HUES48 (cell line): ENCODE data around the gene GSK3B.

ENCODE experiments used
- H3K27ac ChIP-seq: one replicate; pipeline ENCODE4 v1.7.0; 2013; ENCODE audit warnings: low read depth, low read length, inconsistent platforms
- H3K27me3 ChIP-seq: 2 replicates; pipeline ENCODE4 v1.6.1; 2013; ENCODE audit warnings: mild to moderate bottlenecking, low read length; ENCODE audit not compliant: control insufficient read depth, insufficient read depth
- H3K36me3 ChIP-seq: 2 replicates; pipeline ENCODE4 v1.6.1; 2013; ENCODE audit warnings: low read length; ENCODE audit not compliant: control insufficient read depth, insufficient read depth
- H3K4me1 ChIP-seq: 2 replicates; pipeline ENCODE4 v1.6.1; 2013; ENCODE audit warnings: mild to moderate bottlenecking, low read length; ENCODE audit not compliant: control insufficient read depth, insufficient read depth
- H3K4me3 ChIP-seq: 2 replicates; pipeline ENCODE4 v1.5.1; 2013; ENCODE audit warnings: mild to moderate bottlenecking, low read depth, low read length
- H3K9ac ChIP-seq: 2 replicates; pipeline ENCODE4 v1.6.1; 2013; ENCODE audit warnings: mild to moderate bottlenecking, low read depth, low read length, moderate library complexity
- H3K9me3 ChIP-seq: 2 replicates; pipeline ENCODE4 v1.6.1; 2013; ENCODE audit warnings: low read length; ENCODE audit not compliant: control insufficient read depth, insufficient read depth

Gene GSK3B

GRCh38 chr3:119817583-119818363 is 276.5 kb downstream of the GSK3B start:
- Histone ChIP-seq H3K9me3 (no peaks in the 10 kb centered on the region), H3K36me3 (no peaks in the 10 kb centered on the region), H3K9ac (no peak overlapping the region), H3K4me1 (peaks cover 3% of the 10 kb centered on the region; the same call in 1 of the 2 replicates), H3K27ac (no peak overlapping the region), H3K27me3 (no peaks in the 10 kb centered on the region), H3K4me3 (no peak overlapping the region)

- Histone ChIP-seq H3K4me3 (no peak overlapping the region), H3K36me3 (no peaks in the 10 kb centered on the region), H3K27ac (no peak overlapping the region), H3K9ac (no peak overlapping the region), H3K27me3 (no peaks in the 10 kb centered on the region), H3K4me1 (no peaks in the 10 kb centered on the region), H3K9me3 (no peaks in the 10 kb centered on the region)
These were observed 277.2 kb downstream of the GSK3B start for GRCh38 chr3:119817071-119817470.

GRCh38 chr3:119815716-119816115 is 278.5 kb downstream of the GSK3B start:
- Histone ChIP-seq H3K27ac (no peak overlapping the region), H3K9me3 (no peaks in the 10 kb centered on the region), H3K9ac (no peak overlapping the region), H3K36me3 (no peaks in the 10 kb centered on the region), H3K4me3 (no peak overlapping the region), H3K27me3 (0 out of 2 replicates have a peak, but pooled peaks cover 4% of the 10 kb centered on the region), H3K4me1 (no peaks in the 10 kb centered on the region)

GRCh38 chr3:119812491-119813058 is 281.7 kb downstream of the GSK3B start:
- Histone ChIP-seq H3K27me3 (0 out of 2 replicates have a peak, but pooled peaks cover 4% of the 10 kb centered on the region), H3K4me1 (no peaks in the 10 kb centered on the region), H3K4me3 (no peak overlapping the region), H3K9ac (no peak overlapping the region), H3K36me3 (no peaks in the 10 kb centered on the region), H3K27ac (no peak overlapping the region), H3K9me3 (no peaks in the 10 kb centered on the region)

- Histone ChIP-seq H3K9me3 (no peaks in the 10 kb centered on the region), H3K4me3 (peak overlapping the region; percentile 50), H3K36me3 (no peaks in the 10 kb centered on the region), H3K27ac (no peak overlapping the region), H3K27me3 (0 out of 2 replicates have a peak, but pooled peaks cover 4% of the 10 kb centered on the region), H3K4me1 (no peaks in the 10 kb centered on the region), H3K9ac (0 out of 2 replicates have a peak overlapping the region, but pooled peaks have one; percentile 12)
These were observed 284.2 kb downstream of the GSK3B start for GRCh38 chr3:119810018-119810435.

GRCh38 chr3:119809249-119810017 is 284.8 kb downstream of the GSK3B start:
- Histone ChIP-seq H3K4me3 (peak overlapping the region; percentile 50), H3K27ac (no peak overlapping the region), H3K36me3 (no peaks in the 10 kb centered on the region), H3K27me3 (0 out of 2 replicates have a peak, but pooled peaks cover 4% of the 10 kb centered on the region), H3K9me3 (no peaks in the 10 kb centered on the region), H3K9ac (0 out of 2 replicates have a peak overlapping the region, but pooled peaks have one; percentile 12), H3K4me1 (no peaks in the 10 kb centered on the region)

GRCh38 chr3:119808843-119809242 is 285.4 kb downstream of the GSK3B start:
- H3K4me1 ChIP-seq: no peaks in the 10 kb centered on the region

GRCh38 chr3:119808244-119808643 is 286.0 kb downstream of the GSK3B start:
- Histone ChIP-seq H3K9ac (no peak overlapping the region), H3K27ac (no peak overlapping the region), H3K4me1 (no peaks in the 10 kb centered on the region), H3K27me3 (0 out of 2 replicates have a peak, but pooled peaks cover 4% of the 10 kb centered on the region), H3K9me3 (no peaks in the 10 kb centered on the region), H3K4me3 (no peak overlapping the region), H3K36me3 (no peaks in the 10 kb centered on the region)

More at GRCh38 chr3:119808843-119809242, 285.4 kb downstream of the GSK3B start:
- Histone ChIP-seq H3K27ac (no peak overlapping the region), H3K4me3 (no peak overlapping the region), H3K27me3 (0 out of 2 replicates have a peak, but pooled peaks cover 4% of the 10 kb centered on the region), H3K36me3 (no peaks in the 10 kb centered on the region), H3K9ac (no peak overlapping the region), H3K9me3 (no peaks in the 10 kb centered on the region)

GRCh38 chr3:119800844-119801243 is 293.4 kb downstream of the GSK3B start:
- no peak overlapping the region for H3K4me3 ChIP-seq
- no peaks in the 10 kb centered on the region for H3K36me3 ChIP-seq
- no peak overlapping the region for H3K9ac ChIP-seq
- H3K27ac ChIP-seq: no peak overlapping the region
- no peaks in the 10 kb centered on the region for H3K9me3 ChIP-seq
- H3K27me3 ChIP-seq: no peaks in the 10 kb centered on the region; the same call in 1 of the 2 replicates
- H3K4me1 ChIP-seq: peaks cover 1% of the 10 kb centered on the region

GRCh38 chr3:119796785-119797184 is 297.5 kb downstream of the GSK3B start:
- H3K9ac ChIP-seq: no peak overlapping the region
- H3K27me3 ChIP-seq: no peaks in the 10 kb centered on the region; the same call in 1 of the 2 replicates

More at GRCh38 chr3:119796785-119797184, 297.5 kb downstream of the GSK3B start:
- H3K4me3 ChIP-seq: no peak overlapping the region
- H3K27ac ChIP-seq: no peak overlapping the region
- H3K36me3 ChIP-seq: no peaks in the 10 kb centered on the region
- no peaks in the 10 kb centered on the region for H3K9me3 ChIP-seq
- H3K4me1 ChIP-seq: peaks cover 12% of the 10 kb centered on the region
